ENCODE measurements around the gene TOX2.

The TOX2 gene

GRCh38 chr20:44084439-44084838 lies 169.8 kb downstream of the TOX2 start:
- TF ChIP-seq, protein P1, sequence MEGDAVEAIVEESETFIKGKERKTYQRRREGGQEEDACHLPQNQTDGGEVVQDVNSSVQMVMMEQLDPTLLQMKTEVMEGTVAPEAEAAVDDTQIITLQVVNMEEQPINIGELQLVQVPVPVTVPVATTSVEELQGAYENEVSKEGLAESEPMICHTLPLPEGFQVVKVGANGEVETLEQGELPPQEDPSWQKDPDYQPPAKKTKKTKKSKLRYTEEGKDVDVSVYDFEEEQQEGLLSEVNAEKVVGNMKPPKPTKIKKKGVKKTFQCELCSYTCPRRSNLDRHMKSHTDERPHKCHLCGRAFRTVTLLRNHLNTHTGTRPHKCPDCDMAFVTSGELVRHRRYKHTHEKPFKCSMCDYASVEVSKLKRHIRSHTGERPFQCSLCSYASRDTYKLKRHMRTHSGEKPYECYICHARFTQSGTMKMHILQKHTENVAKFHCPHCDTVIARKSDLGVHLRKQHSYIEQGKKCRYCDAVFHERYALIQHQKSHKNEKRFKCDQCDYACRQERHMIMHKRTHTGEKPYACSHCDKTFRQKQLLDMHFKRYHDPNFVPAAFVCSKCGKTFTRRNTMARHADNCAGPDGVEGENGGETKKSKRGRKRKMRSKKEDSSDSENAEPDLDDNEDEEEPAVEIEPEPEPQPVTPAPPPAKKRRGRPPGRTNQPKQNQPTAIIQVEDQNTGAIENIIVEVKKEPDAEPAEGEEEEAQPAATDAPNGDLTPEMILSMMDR (IDR thresholded peaks at IDR 0.05; ENCODE audit: borderline replicate concordance, insufficient read depth, low read depth, low read length): no peak
- no peak overlapping the region for H3K4me3 ChIP-seq (ENCODE audit: low read depth, low read length)

DNA sequence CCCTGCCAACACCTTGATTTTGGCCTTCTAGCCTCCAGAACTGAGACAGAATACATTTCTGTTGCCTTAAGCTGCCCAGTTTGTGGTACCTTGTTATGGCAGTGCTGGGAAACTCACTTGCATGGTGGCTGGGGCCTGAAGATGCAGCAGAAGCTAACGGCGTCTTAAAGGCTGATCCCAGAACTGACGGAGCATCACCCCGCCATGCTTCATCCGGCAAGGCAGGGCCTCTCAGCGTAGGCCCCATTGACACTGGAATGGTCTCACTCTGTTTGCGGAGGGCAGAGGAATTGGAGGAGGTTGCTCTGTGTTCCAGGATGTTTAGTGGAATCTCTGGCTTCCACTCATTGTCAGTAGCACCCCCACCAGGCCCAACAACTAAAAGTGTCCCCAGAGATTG lies 170.2 kb downstream of the TOX2 start:
- no peak overlapping the region for H3K4me3 ChIP-seq (ENCODE audit: low read depth, low read length)
- TF ChIP-seq, protein P1 (IDR thresholded peaks at IDR 0.05; ENCODE audit: borderline replicate concordance, insufficient read depth, low read depth, low read length): no peak

DNA sequence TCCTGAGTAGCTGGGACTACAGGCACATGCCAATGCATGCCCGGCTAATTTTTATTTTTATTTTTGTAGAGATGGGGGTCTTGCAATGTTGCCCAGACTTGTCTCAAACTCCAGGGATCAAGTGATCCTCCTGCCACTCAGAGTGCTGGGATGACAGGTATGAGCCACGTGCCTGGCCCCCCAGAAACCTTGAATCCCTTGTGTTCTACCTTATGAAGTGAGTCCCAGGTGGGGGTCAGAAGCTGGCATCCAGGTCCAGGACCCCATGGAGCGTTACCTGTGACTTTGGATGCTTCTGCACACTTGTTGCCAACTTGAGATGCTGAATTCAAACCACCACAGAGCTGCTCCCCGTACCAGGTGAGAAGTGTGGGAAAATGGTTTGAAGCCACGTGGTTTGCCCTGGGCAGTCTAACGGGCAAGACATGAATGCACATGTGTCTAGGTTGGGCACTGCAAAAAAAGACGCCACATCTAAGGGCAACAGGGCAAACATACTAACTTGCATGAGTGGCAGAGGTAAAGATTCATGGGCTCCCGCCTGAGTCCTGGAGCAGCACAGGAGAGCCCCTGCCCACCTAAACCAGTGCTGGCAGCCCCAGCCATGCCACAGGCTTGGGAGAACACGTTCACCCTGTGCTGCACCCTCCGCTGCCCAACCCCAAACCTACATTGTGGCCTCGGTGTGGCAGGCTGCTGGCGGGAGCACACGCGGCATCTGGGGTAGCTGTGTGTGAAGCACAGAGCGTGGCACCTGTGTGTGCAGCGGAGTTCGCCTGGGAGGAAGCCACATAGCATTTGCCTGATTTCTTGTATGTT lies 171.2 kb downstream of the TOX2 start:
- TF ChIP-seq, protein P1 (IDR thresholded peaks at IDR 0.05; ENCODE audit: borderline replicate concordance, insufficient read depth, low read depth, low read length): no peak
- H3K4me3 ChIP-seq (ENCODE audit: low read depth, low read length): no peak overlapping the region

GRCh38 chr20:44087051-44087856 lies 172.6 kb downstream of the TOX2 start:
- no peak overlapping the region for H3K4me3 ChIP-seq (ENCODE audit: low read depth, low read length)
- TF ChIP-seq, protein P1 (IDR thresholded peaks at IDR 0.05; ENCODE audit: borderline replicate concordance, insufficient read depth, low read depth, low read length): no peak

DNA sequence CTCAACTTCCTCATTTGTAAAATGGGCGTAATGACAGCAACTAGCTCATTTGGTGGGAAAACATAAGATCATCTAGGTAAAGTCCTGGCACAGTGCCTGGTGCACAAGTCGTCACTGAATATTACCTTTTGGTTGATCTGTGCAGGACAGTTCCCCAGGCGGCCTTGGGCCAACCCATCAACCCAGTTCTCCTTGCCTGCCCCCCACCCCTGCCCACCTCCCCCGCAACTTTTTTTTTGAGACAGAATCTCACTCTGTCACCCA lies 173.1 kb downstream of the TOX2 start:
- H3K4me3 ChIP-seq (ENCODE audit: low read depth, low read length): no peak overlapping the region
- TF ChIP-seq, protein P1 (IDR thresholded peaks at IDR 0.05; ENCODE audit: borderline replicate concordance, insufficient read depth, low read depth, low read length): no peak

- TF ChIP-seq, protein P1 (IDR thresholded peaks at IDR 0.05; ENCODE audit: borderline replicate concordance, insufficient read depth, low read depth, low read length): no peak
- H3K4me3 ChIP-seq (ENCODE audit: low read depth, low read length): no peak overlapping the region
These were observed 175.5 kb downstream of the TOX2 start for GRCh38 chr20:44089987-44090674.

Measured in GM12875 (cell line).